K562 (cell line): ENCODE measurements around the gene DDX54. TPM values are rescaled to one million over a fixed set of nuclear protein-coding genes. Genes with fewer than 3 reads are reported as not detected.
A peak's percentile ranks its signal among the peaks of the same experiment; 100 is the strongest.

ENCODE experiments used
- ASH1L ChIP-seq: fragments of 450-650 bp; IDR thresholded peaks from 2 replicates; pipeline ENCODE4 v1.6.1; 2018; ENCODE audit warnings: borderline replicate concordance, mild to moderate bottlenecking, low read depth; ENCODE audit not compliant: partially characterized antibody
- CTBP1 ChIP-seq: fragments of 450-650 bp; IDR thresholded peaks from 2 replicates; pipeline ENCODE4 v1.6.1; 2016; ENCODE audit warnings: borderline replicate concordance
- DACH1 ChIP-seq: fragments of 450-650 bp; IDR thresholded peaks from 2 replicates; pipeline ENCODE4 v1.6.1; 2018; ENCODE audit not compliant: partially characterized antibody
- HMGN3 ChIP-seq: IDR thresholded peaks from 2 replicates; pipeline ENCODE4 v1.6.1; 2011; ENCODE audit warnings: borderline replicate concordance, low read depth, mild to moderate bottlenecking, mixed read lengths, low read length; ENCODE audit not compliant: insufficient read length; ENCODE audit errors: extremely low read depth
- NRF1 ChIP-seq, 2 experiments: fragments of 450-650 bp; IDR thresholded peaks in 1 of 2; conservative IDR thresholded peaks in 1 of 2; 2 replicates each; pipeline ENCODE4 v1.6.1; 2014; ENCODE audit warnings: mild to moderate bottlenecking in 2 of 2
- RBM25 ChIP-seq: fragments of 200-400 bp; formaldehyde crosslinking; IDR thresholded peaks from 2 replicates; pipeline ENCODE4 v1.6.1; 2018; ENCODE audit warnings: low read length, low read depth, moderate library complexity; ENCODE audit not compliant: severe bottlenecking
- YY1 ChIP-seq, 3 experiments: IDR thresholded peaks; 2 replicates each; pipeline ENCODE4 v1.6.1; 2011; ENCODE audit warnings: low read length in 2 of 3, mild to moderate bottlenecking in 2 of 3, moderate library complexity in 2 of 3, borderline replicate concordance in 1 of 3, control low read depth in 1 of 3, low read depth in 1 of 3; ENCODE audit not compliant: insufficient read depth in 3 of 3, insufficient replicate concordance in 2 of 3, control insufficient read depth in 1 of 3, insufficient read length in 1 of 3; ENCODE audit errors: extremely low read depth in 1 of 3
- ZBTB7A ChIP-seq: IDR thresholded peaks from 2 replicates; pipeline ENCODE4 v1.6.1; 2011; ENCODE audit warnings: low read depth, mild to moderate bottlenecking, low read length, moderate library complexity, borderline replicate concordance; ENCODE audit not compliant: control insufficient read depth
- ZFP30 ChIP-seq: fragments of 250-450 bp; sonication (Bioruptor Pico); IDR thresholded peaks from 2 replicates; pipeline ENCODE4 v1.8.0; 2022; ENCODE audit warnings: moderate library complexity, mild to moderate bottlenecking, inconsistent platforms, borderline replicate concordance
- ZKSCAN8 ChIP-seq: fragments of 200-800 bp; sonication (Bioruptor generic); IDR thresholded peaks from 2 replicates; pipeline ENCODE4 v1.6.1; 2016; ENCODE audit warnings: missing genetic modification characterization, missing compliant biosample characterization
- ZNF184 ChIP-seq: sonication (generic); formaldehyde crosslinking; IDR thresholded peaks from 2 replicates; pipeline ENCODE4 v1.5.0; 2020; ENCODE audit warnings: missing genetic modification reagents
- polyA plus RNA-seq, 8 experiments: library from polyadenylated mRNA; depleted of rRNA in 4 of 8; stranded (reverse) in 5 of 8; unstranded in 3 of 8; fragments of >200 nt; fragmentation: Nextera tagmentation in 2 of 8; fragmentation: Illumina TruSeq in 1 of 8; extraction: Ambion mirVana in 2 of 8; extraction: Trizol in 1 of 8; gene quantifications; 2 replicates each; pipeline versions ENCODE4 v1.2.1 to v1.2.3, GENCODE V29; 2011 to 2014; ENCODE audit warnings: inconsistent platforms in 1 of 8, missing spikeins in 1 of 8
- total RNA-seq, 7 experiments: library from RNA; depleted of rRNA in 6 of 7; stranded (reverse); fragments of >200 nt in 6 of 7; fragmentation: Illumina TruSeq in 2 of 7; extraction: Trizol in 2 of 7; gene quantifications; 2 replicates each; pipeline versions ENCODE4 v1.2.1 to v1.2.3, GENCODE V29; 2011 to 2021; ENCODE audit warnings: low replicate concordance in 1 of 7
- TF ChIP-seq, protein P1 (sequence below): sonication (generic); formaldehyde crosslinking; IDR thresholded peaks from 2 replicates; pipeline ENCODE4 v1.8.0; 2022; ENCODE audit warnings: mild to moderate bottlenecking, missing genetic modification reagents
- TF ChIP-seq, protein P2 (sequence below): fragments of 450-650 bp; formaldehyde crosslinking; IDR thresholded peaks from 2 replicates; pipeline ENCODE4 v1.4.0; 2020; ENCODE audit warnings: mild to moderate bottlenecking
- TF ChIP-seq, protein P3 (sequence below), 2 experiments: IDR thresholded peaks; 2 replicates each; pipeline ENCODE4 v1.6.1; 2012; ENCODE audit warnings: improper control_type of control experiment in 2 of 2, low read depth in 2 of 2, low read length in 2 of 2, borderline replicate concordance in 1 of 2
- TF ChIP-seq, protein P4 (sequence below): sonication (generic); formaldehyde crosslinking; IDR thresholded peaks from 2 replicates; pipeline ENCODE4 v1.9.0; 2022; ENCODE audit warnings: mild to moderate bottlenecking, missing genetic modification reagents
- TF ChIP-seq, protein P5 (sequence below): sonication (generic); formaldehyde crosslinking; IDR thresholded peaks from 2 replicates; pipeline ENCODE4 v1.8.0; 2022; ENCODE audit warnings: mild to moderate bottlenecking, missing genetic modification reagents, borderline replicate concordance

DDX54 gene
- total and polyA plus RNA-seq, 9 of the 15 experiments (the other 6 are each of a cell fraction or from before 2014, with no cell fraction given) = 1.4 to 135 (median 51.4) TPM

DNA sequence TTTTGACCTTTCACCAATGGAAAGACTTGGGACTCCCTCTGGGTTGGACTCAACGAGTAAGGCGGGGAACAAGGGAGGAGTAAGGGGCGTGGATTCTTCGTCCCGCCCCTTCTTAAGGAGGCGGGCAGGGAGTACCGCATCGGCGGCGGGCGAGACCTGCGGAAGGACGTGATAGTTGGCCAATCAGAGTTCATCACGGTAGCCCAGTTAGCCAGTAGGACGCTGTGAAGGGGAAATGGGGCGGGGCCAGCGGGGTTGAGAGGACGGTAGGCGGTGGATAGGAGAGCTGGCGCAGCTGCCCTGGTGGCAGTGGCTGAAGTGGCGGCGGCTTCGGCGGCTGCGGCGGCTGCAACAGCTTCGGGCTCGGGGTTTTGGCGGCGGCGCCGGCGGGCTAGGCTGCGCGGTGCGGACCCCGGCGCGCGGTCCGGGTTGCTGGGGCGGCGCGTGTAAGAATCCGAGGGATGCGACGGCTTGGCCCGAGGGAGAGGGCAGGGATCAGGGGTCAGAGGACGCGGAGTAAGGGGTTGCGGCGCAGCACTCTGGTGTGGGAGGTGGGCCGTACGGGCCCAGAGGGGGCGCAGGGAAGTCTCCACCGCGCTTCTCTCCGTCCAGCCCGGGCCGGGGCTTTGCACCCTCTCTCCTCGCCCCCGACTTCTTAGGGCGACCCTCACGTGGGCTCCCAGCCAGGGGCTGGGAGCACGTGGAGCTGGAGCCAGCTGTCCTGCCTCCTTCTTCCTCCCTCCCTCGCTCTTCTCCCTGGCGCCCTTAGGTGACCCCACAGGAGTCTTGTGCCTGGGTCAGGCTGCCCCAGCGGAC is 36.1 kb upstream of the DDX54 start, which contains the start of gene TPCN1 (continued):
- TF ChIP-seq HMGN3 (peak; percentile 76), ZBTB7A (peak; percentile 85), DACH1 (no peak), NRF1 (conservative IDR thresholded peaks at IDR 0.05 in 1 of 2, IDR thresholded peaks at IDR 0.05 in 1 of 2) (peak; percentile 82 to 85), ZNF184 (CRISPR knock-in tag) (no peak), CTBP1 (peak; percentile 60; the same call in 1 of the 2 replicates), ZKSCAN8 (no peak), YY1 (IDR thresholded peaks at IDR 0.05; ENCODE audit: borderline replicate concordance in 1 of 3, control insufficient read depth in 1 of 3, extremely low read depth in 1 of 3, insufficient read depth in 3 of 3, insufficient read length in 1 of 3, insufficient replicate concordance in 2 of 3, low read depth in 1 of 3, low read length in 2 of 3) (peak in 2 of 3 experiments; percentile 55 to 60), ASH1L (peak; percentile 96), ZFP30 (CRISPR knock-in tag) (no peak), RBM25 (peak; percentile 92)
- TF ChIP-seq, protein P1, sequence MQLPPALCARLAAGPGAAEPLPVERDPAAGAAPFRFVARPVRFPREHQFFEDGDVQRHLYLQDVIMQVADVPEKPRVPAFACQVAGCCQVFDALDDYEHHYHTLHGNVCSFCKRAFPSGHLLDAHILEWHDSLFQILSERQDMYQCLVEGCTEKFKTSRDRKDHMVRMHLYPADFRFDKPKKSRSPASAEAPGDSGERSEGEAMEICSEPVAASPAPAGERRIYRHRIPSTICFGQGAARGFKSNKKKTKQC = no peak
- TF ChIP-seq, protein P2, sequence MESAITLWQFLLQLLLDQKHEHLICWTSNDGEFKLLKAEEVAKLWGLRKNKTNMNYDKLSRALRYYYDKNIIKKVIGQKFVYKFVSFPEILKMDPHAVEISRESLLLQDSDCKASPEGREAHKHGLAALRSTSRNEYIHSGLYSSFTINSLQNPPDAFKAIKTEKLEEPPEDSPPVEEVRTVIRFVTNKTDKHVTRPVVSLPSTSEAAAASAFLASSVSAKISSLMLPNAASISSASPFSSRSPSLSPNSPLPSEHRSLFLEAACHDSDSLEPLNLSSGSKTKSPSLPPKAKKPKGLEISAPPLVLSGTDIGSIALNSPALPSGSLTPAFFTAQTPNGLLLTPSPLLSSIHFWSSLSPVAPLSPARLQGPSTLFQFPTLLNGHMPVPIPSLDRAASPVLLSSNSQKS (CRISPR knock-in tag) = no peak
- TF ChIP-seq, protein P3, sequence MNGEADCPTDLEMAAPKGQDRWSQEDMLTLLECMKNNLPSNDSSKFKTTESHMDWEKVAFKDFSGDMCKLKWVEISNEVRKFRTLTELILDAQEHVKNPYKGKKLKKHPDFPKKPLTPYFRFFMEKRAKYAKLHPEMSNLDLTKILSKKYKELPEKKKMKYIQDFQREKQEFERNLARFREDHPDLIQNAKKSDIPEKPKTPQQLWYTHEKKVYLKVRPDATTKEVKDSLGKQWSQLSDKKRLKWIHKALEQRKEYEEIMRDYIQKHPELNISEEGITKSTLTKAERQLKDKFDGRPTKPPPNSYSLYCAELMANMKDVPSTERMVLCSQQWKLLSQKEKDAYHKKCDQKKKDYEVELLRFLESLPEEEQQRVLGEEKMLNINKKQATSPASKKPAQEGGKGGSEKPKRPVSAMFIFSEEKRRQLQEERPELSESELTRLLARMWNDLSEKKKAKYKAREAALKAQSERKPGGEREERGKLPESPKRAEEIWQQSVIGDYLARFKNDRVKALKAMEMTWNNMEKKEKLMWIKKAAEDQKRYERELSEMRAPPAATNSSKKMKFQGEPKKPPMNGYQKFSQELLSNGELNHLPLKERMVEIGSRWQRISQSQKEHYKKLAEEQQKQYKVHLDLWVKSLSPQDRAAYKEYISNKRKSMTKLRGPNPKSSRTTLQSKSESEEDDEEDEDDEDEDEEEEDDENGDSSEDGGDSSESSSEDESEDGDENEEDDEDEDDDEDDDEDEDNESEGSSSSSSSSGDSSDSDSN (IDR thresholded peaks at IDR 0.05; ENCODE audit: borderline replicate concordance in 1 of 2, low read depth in 2 of 2, low read length in 2 of 2) = no peak
- TF ChIP-seq, protein P4, sequence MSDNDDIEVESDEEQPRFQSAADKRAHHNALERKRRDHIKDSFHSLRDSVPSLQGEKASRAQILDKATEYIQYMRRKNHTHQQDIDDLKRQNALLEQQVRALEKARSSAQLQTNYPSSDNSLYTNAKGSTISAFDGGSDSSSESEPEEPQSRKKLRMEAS (CRISPR knock-in tag) = peak; percentile 79
- TF ChIP-seq, protein P5, sequence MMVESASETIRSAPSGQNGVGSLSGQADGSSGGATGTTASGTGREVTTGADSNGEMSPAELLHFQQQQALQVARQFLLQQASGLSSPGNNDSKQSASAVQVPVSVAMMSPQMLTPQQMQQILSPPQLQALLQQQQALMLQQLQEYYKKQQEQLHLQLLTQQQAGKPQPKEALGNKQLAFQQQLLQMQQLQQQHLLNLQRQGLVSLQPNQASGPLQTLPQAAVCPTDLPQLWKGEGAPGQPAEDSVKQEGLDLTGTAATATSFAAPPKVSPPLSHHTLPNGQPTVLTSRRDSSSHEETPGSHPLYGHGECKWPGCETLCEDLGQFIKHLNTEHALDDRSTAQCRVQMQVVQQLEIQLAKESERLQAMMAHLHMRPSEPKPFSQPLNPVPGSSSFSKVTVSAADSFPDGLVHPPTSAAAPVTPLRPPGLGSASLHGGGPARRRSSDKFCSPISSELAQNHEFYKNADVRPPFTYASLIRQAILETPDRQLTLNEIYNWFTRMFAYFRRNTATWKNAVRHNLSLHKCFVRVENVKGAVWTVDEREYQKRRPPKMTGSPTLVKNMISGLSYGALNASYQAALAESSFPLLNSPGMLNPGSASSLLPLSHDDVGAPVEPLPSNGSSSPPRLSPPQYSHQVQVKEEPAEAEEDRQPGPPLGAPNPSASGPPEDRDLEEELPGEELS (CRISPR knock-in tag) = no peak
